ENCODE measurements around the gene ZNF493.

Gene ZNF493

DNA sequence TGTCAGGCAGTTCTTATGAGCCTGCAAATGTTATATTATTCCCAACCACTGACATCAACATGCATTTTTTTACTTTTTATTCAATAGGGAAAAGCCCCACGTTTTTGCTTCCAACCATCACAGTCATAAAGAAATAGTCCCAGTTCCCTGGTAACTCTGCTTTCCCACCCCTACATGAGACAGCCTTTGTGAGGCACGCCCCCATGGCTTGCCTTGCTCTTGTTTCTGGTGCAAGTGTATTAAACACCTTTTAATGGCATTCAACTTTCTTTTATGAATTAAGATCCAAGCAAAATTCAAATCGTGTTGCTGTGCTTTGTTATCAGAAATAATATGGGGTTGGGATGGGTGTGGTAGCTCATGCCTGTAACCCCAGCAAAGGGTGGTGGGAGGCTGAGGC is 54.3 kb downstream of the ZNF493 start:
- Histone ChIP-seq H3K27me3 (ENCODE audit: control insufficient read depth, insufficient read depth, low read length) (no peaks in the 10 kb centered on the region), H3K36me3 (ENCODE audit: control insufficient read depth, insufficient read depth, low read length) (no peaks in the 10 kb centered on the region), H2AFZ (no peak overlapping the region), H3K27ac (no peak overlapping the region), H3K4me3 (ENCODE audit: low read depth, low read length) (no peak overlapping the region), H3K9me3 (ENCODE audit: control insufficient read depth, low read length) (no peaks in the 10 kb centered on the region), H3K4me1 (no peaks in the 10 kb centered on the region), H3K4me2 (ENCODE audit: low read length) (no peak overlapping the region), H3K9ac (no peak overlapping the region), H3K79me2 (no peaks in the 10 kb centered on the region)
- TF ChIP-seq, protein P1, sequence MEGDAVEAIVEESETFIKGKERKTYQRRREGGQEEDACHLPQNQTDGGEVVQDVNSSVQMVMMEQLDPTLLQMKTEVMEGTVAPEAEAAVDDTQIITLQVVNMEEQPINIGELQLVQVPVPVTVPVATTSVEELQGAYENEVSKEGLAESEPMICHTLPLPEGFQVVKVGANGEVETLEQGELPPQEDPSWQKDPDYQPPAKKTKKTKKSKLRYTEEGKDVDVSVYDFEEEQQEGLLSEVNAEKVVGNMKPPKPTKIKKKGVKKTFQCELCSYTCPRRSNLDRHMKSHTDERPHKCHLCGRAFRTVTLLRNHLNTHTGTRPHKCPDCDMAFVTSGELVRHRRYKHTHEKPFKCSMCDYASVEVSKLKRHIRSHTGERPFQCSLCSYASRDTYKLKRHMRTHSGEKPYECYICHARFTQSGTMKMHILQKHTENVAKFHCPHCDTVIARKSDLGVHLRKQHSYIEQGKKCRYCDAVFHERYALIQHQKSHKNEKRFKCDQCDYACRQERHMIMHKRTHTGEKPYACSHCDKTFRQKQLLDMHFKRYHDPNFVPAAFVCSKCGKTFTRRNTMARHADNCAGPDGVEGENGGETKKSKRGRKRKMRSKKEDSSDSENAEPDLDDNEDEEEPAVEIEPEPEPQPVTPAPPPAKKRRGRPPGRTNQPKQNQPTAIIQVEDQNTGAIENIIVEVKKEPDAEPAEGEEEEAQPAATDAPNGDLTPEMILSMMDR (IDR thresholded peaks at IDR 0.05): no peak

DNA sequence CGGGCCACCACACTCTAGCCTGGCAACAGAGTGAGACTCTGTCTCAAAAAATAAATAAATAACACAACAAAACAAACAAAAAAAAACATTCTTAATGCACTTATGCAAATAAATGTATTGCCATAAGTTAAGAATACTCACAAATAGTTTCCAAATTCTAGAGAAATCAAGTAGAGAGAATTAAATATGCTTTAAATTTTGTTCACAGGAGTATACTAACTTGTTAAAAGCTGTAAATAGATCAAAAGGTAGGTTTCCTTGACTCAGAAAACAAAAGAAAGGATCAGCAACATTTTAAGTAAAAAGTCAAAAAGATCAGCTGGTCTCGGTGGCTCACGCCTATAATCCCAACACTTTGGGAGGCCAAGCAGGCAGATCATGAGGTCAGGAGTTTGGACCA is 58.0 kb downstream of the ZNF493 start:
- no peaks in the 10 kb centered on the region for H3K36me3 ChIP-seq (ENCODE audit: control insufficient read depth, insufficient read depth, low read length)
- no peaks in the 10 kb centered on the region for H3K27me3 ChIP-seq (ENCODE audit: control insufficient read depth, insufficient read depth, low read length)
- H3K4me3 ChIP-seq (ENCODE audit: low read depth, low read length): no peak overlapping the region
- no peak overlapping the region for H3K27ac ChIP-seq
- H2AFZ ChIP-seq: no peak overlapping the region
- no peaks in the 10 kb centered on the region for H3K4me1 ChIP-seq
- H3K4me2 ChIP-seq (ENCODE audit: low read length): no peak overlapping the region
- H3K79me2 ChIP-seq: no peaks in the 10 kb centered on the region
- TF ChIP-seq, protein P1 (IDR thresholded peaks at IDR 0.05): no peak
- no peak overlapping the region for H3K9ac ChIP-seq
- H3K9me3 ChIP-seq (ENCODE audit: control insufficient read depth, low read length): no peaks in the 10 kb centered on the region

DNA sequence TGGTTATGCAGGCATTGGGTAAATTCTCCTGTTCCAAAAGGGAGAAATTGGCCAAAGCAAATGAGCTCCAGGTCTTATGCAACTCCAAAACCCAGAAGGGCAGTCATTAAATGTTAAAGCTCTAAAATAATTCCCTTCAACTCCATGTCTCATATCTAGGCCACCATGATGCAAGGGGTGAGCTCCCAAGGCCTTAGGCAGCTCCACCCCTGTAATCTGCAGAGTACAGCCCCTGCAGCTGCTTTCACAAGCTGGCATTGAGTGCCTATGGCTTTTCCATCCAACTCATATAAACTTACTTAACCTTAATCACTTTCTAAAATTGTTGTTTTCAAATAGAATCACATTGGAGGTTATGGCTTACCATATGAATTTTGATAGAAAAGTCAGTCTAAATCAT is 63.8 kb downstream of the ZNF493 start:
- H3K27me3 ChIP-seq (ENCODE audit: control insufficient read depth, insufficient read depth, low read length): no peaks in the 10 kb centered on the region
- H3K4me2 ChIP-seq (ENCODE audit: low read length): no peak overlapping the region
- no peaks in the 10 kb centered on the region for H3K9me3 ChIP-seq (ENCODE audit: control insufficient read depth, low read length)
- no peak overlapping the region for H3K9ac ChIP-seq
- no peaks in the 10 kb centered on the region for H3K36me3 ChIP-seq (ENCODE audit: control insufficient read depth, insufficient read depth, low read length)
- no peak overlapping the region for H3K4me3 ChIP-seq (ENCODE audit: low read depth, low read length)
- H3K4me1 ChIP-seq: no peaks in the 10 kb centered on the region
- H2AFZ ChIP-seq: no peak overlapping the region
- no peaks in the 10 kb centered on the region for H3K79me2 ChIP-seq
- no peak overlapping the region for H3K27ac ChIP-seq
- TF ChIP-seq, protein P1 (IDR thresholded peaks at IDR 0.05): no peak

DNA sequence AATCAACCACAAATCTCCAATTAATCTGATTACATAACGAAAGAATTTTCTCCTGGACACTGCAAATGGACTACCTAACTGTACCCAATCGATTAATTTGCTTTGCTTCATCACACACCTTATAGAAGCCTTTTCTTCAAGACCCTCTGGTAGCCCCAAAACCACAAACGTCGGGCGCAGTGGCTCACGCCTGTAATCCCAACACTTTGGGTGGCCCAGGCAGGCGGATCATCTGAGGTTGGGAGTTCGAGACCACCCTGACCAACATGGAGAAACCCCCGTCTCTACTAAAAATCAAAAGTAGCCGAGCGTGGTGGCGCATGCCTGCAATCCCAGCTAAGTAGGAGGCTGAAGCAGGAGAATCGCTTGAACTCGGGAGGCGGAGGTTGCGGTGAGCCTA is 65.6 kb downstream of the ZNF493 start:
- H3K9me3 ChIP-seq (ENCODE audit: control insufficient read depth, low read length): no peaks in the 10 kb centered on the region
- H3K9ac ChIP-seq: no peak overlapping the region

More for the DNA sequence above, 65.6 kb downstream of the ZNF493 start:
- no peak overlapping the region for H3K4me2 ChIP-seq (ENCODE audit: low read length)
- H3K79me2 ChIP-seq: no peaks in the 10 kb centered on the region
- TF ChIP-seq, protein P1 (IDR thresholded peaks at IDR 0.05): no peak
- no peaks in the 10 kb centered on the region for H3K36me3 ChIP-seq (ENCODE audit: control insufficient read depth, insufficient read depth, low read length)
- no peak overlapping the region for H2AFZ ChIP-seq
- H3K27ac ChIP-seq: no peak overlapping the region
- H3K27me3 ChIP-seq (ENCODE audit: control insufficient read depth, insufficient read depth, low read length): no peaks in the 10 kb centered on the region
- no peaks in the 10 kb centered on the region for H3K4me1 ChIP-seq
- H3K4me3 ChIP-seq (ENCODE audit: low read depth, low read length): no peak overlapping the region

Data from parathyroid adenoma (tissue), 2 donors.